ENCODE measurements around the gene IVD. TPM values are rescaled to one million over a fixed set of nuclear protein-coding genes. Genes with fewer than 3 reads are reported as not detected.

IVD gene
- total and polyA plus RNA-seq, 3 donors from 2014 or later: 79.1 to 94.7 (median 88.7) TPM

DNA sequence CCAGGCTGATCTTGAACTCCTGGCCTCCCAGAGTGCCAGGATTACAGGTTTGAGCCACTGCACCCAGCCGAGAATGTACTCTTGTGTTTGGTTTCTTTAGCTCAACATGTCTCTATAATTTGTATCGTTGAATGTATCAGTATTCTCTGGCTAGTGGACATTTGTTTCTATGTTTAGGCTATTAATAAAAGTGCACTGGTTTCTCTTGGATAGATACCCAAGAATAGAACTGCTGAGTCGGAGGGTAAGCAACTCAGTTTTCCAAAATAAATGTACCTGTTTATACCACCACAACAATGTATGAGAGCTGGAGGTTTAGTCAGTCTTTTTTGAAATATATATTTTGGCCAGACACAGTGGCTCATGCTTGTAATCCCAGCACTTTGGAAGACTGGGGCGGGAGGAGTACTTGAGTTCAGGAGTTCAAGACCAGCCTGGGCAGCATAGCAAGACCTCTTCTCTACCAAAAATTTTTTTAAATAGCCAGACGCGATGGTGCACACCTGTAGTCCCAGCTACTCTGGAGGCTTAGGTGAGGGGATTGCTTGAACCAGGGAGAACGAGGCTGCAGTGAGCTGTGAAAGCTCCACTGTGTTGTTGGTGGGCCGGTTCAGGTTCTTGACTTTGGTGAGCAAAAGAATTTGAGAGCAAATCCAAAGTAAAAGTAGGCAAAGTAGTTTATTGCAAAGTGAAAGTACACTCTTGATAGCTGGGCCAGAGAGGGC lies 7.7 kb upstream of the IVD start:
- H3K27ac ChIP-seq: no peak overlapping the region
- no peak for DNase-seq
- H3K36me3 ChIP-seq (ENCODE audit: low read depth, missing control alignments): no peaks in the 10 kb centered on the region
- H3K27me3 ChIP-seq: no peaks in the 10 kb centered on the region
- intact Hi-C loops (cut with DNase I; ENCODE audit: low total_unique reads): no loop called here
- H3K4me3 ChIP-seq: no peak overlapping the region
- TF ChIP-seq CTCF (IDR thresholded peaks at IDR 0.05) (no peak), POLR2A (IDR thresholded peaks at IDR 0.05) (no peak)
- no peaks in the 10 kb centered on the region for H3K4me1 ChIP-seq
- 76 to 86% methylated on average over 8 of the region's 8 CpGs for WGBS, 2 donors
- H3K9me3 ChIP-seq: no peaks in the 10 kb centered on the region

GRCh38 chr15:40398413-40398873 lies 7.2 kb upstream of the IVD start:
- Histone ChIP-seq H3K4me1 (no peaks in the 10 kb centered on the region), H3K36me3 (ENCODE audit: low read depth, missing control alignments) (no peaks in the 10 kb centered on the region), H3K4me3 (no peak overlapping the region), H3K27me3 (no peaks in the 10 kb centered on the region), H3K9me3 (no peaks in the 10 kb centered on the region), H3K27ac (no peak overlapping the region)
- no peak for DNase-seq
- intact Hi-C loops (cut with DNase I; ENCODE audit: low total_unique reads): no loop called here
- TF ChIP-seq CTCF (IDR thresholded peaks at IDR 0.05) (no peak), POLR2A (IDR thresholded peaks at IDR 0.05) (no peak)
- WGBS, 2 donors: 71 to 72% methylated on average over 4 of the region's 4 CpGs

DNA sequence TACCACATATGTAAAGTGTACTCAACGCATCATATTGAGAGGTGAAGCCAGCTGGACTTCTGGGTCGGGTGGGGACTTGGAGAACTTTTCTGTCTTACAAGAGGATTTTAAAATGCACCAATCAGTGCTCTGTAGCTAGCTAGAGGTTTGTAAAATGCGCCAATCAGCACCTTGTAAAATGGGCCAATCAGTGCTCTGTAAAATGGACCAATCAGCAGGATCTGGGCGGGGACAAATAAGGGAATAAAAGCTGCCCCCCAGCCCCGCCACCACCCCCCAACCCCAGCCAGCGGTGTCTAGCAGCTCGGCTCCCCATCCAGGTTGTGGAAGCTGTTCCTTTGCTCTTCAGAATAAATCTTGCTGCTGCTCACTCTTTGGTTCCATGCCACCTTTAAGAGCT lies 6.2 kb upstream of the IVD start:
- no peaks in the 10 kb centered on the region for H3K9me3 ChIP-seq
- TF ChIP-seq POLR2A (IDR thresholded peaks at IDR 0.05) (no peak), CTCF (IDR thresholded peaks at IDR 0.05) (no peak)
- no peak overlapping the region for H3K27ac ChIP-seq
- 55 to 80% methylated on average over 7 of the region's 7 CpGs for WGBS, 2 donors
- intact Hi-C loops (cut with DNase I; ENCODE audit: low total_unique reads): no loop called here
- peak; percentile 53 for DNase-seq
- no peaks in the 10 kb centered on the region for H3K36me3 ChIP-seq (ENCODE audit: low read depth, missing control alignments)
- H3K4me3 ChIP-seq: no peak overlapping the region
- no peaks in the 10 kb centered on the region for H3K4me1 ChIP-seq
- H3K27me3 ChIP-seq: no peaks in the 10 kb centered on the region

GRCh38 chr15:40407330-40407990 lies 1.9 kb downstream of the IVD start:
- WGBS, 2 donors: 81 to 89% methylated on average over 8 of the region's 8 CpGs
- no peaks in the 10 kb centered on the region for H3K36me3 ChIP-seq (ENCODE audit: low read depth, missing control alignments)
- H3K27me3 ChIP-seq: no peaks in the 10 kb centered on the region
- no peak overlapping the region for H3K27ac ChIP-seq
- H3K4me1 ChIP-seq: peaks cover 7% of the 10 kb centered on the region
- TF ChIP-seq POLR2A (IDR thresholded peaks at IDR 0.05) (no peak), CTCF (IDR thresholded peaks at IDR 0.05) (no peak)
- H3K4me3 ChIP-seq: no peak overlapping the region
- intact Hi-C loops (cut with DNase I; ENCODE audit: low total_unique reads): no loop called here
- H3K9me3 ChIP-seq: no peaks in the 10 kb centered on the region
- no peak for DNase-seq
